GM18870 (cell line): ENCODE data around the gene SORCS2.
"Not testable (repeated sequence)": the region's sequence is repeated elsewhere in the genome, so short reads cannot be mapped to it uniquely, and the experiment has no call there.

ENCODE experiments used
- ATAC-seq: cut with Tn5 transposase; IDR thresholded peaks from one replicate; pipeline ENCODE4 v1.9.1; 2021; ENCODE audit warnings: moderate library complexity; ENCODE audit not compliant: unreplicated experiment

Gene SORCS2

GRCh38 chr4:7433376-7434140, 241.2 kb downstream of the SORCS2 start:
- no peak for ATAC-seq

GRCh38 chr4:7434141-7434765, 241.9 kb downstream of the SORCS2 start:
- no peak for ATAC-seq

- no peak for ATAC-seq
These were observed 242.4 kb downstream of the SORCS2 start, which contains the start of gene PSAPL1 for GRCh38 chr4:7434766-7435150. PSAPL1 (minus strand) TSS chr4:7434930; CDS start chr4:7434879, 51 bp downstream.

- ATAC-seq, result no peak
These were observed 243.2 kb downstream of the SORCS2 start for GRCh38 chr4:7435471-7436061.

- ATAC-seq, result no peak
These were observed 243.9 kb downstream of the SORCS2 start for GRCh38 chr4:7436256-7436655.

- ATAC-seq, result no peak
These were observed 247.4 kb downstream of the SORCS2 start for GRCh38 chr4:7439699-7440098.

- ATAC-seq, result no peak
These were observed 248.9 kb downstream of the SORCS2 start for GRCh38 chr4:7441201-7441600.

GRCh38 chr4:7442574-7443162, 250.3 kb downstream of the SORCS2 start:
- no peak for ATAC-seq

- ATAC-seq, result no peak
These were observed 252.0 kb downstream of the SORCS2 start for GRCh38 chr4:7444314-7444713.

GRCh38 chr4:7444731-7445130, 252.4 kb downstream of the SORCS2 start:
- no peak for ATAC-seq

- ATAC-seq, result no peak
These were observed 254.9 kb downstream of the SORCS2 start for GRCh38 chr4:7447236-7447635.

GRCh38 chr4:7448036-7448435, 255.7 kb downstream of the SORCS2 start:
- no peak for ATAC-seq

- no peak for ATAC-seq
These were observed 258.6 kb downstream of the SORCS2 start for GRCh38 chr4:7450775-7451433.

GRCh38 chr4:7451434-7451789, 259.1 kb downstream of the SORCS2 start:
- ATAC-seq, result no peak

GRCh38 chr4:7451800-7452199, 259.5 kb downstream of the SORCS2 start:
- ATAC-seq, result no peak

GRCh38 chr4:7452802-7453201, 260.5 kb downstream of the SORCS2 start:
- not testable (repeated sequence) for ATAC-seq

- ATAC-seq, result no peak
These were observed 265.1 kb downstream of the SORCS2 start for GRCh38 chr4:7457201-7458065.

GRCh38 chr4:7458066-7458425, 265.7 kb downstream of the SORCS2 start:
- ATAC-seq, result no peak

GRCh38 chr4:7458477-7458876, 266.1 kb downstream of the SORCS2 start:
- no peak for ATAC-seq

GRCh38 chr4:7459471-7459870, 267.1 kb downstream of the SORCS2 start:
- ATAC-seq, result no peak
